ENCODE data around the gene HAPLN3.

DNA sequence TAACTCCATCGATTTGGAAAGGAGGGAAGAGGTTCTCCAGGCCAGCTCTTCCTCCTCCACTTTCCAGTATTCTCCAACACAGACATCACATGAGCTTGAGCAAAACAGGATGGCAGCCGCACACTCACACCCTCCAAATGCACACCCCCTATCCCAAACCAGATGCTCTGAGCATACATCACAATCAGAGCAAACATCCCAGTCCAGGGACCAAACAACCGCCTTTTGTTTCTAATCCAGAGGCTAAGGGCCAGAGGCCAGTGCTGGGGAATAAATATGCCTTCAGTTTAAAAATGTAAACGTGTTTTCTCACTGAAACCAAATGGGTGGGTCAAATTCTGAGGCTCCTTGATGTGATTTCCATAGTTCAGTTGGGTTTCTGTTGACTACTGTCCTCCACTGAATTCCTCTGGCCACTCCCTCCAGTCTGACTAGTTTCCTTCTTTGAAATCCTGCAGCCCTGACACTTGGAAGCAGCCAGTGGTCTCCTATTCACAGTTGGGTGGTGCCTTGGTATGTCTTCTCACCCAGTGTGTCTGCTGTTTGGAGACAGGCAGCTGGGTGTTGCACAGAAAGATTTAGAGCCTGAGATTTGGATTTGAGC lies 37.0 kb upstream of the HAPLN3 start:
- TF ChIP-seq CTCF (IDR thresholded peaks at IDR 0.05) (no peak), EZH2 (IDR thresholded peaks at IDR 0.05) (no peak)
